KMS-11 (cell line): ENCODE results near the gene PNLDC1.

Experiments used
- H2AFZ ChIP-seq: fragments of 200-600 bp; sonication (generic); 2 replicates; pipeline ENCODE4 v1.6.1; 2016; ENCODE audit warnings: antibody characterized with exemption, mixed run types, low read depth
- H3K27ac ChIP-seq: fragments of 200-600 bp; sonication (generic); 2 replicates; pipeline ENCODE4 v1.6.1; 2016; ENCODE audit warnings: mild to moderate bottlenecking, mixed run types
- H3K27me3 ChIP-seq: fragments of 200-600 bp; sonication (generic); 2 replicates; pipeline ENCODE4 v1.6.1; 2017; ENCODE audit warnings: mild to moderate bottlenecking, low read depth, mixed run types, moderate library complexity; ENCODE audit not compliant: insufficient read depth
- H3K36me3 ChIP-seq: fragments of 200-600 bp; sonication (generic); 2 replicates; pipeline ENCODE4 v1.6.1; 2017; ENCODE audit warnings: mild to moderate bottlenecking, mixed run types; ENCODE audit not compliant: insufficient read depth
- H3K4me1 ChIP-seq: fragments of 200-600 bp; sonication (generic); 2 replicates; pipeline ENCODE4 v1.6.1; 2016; ENCODE audit warnings: mild to moderate bottlenecking, low read depth, mixed run types; ENCODE audit not compliant: poor library complexity, severe bottlenecking
- H3K4me2 ChIP-seq: fragments of 200-600 bp; sonication (generic); 2 replicates; pipeline ENCODE4 v1.7.0; 2016; ENCODE audit warnings: mild to moderate bottlenecking, mixed run types
- H3K4me3 ChIP-seq: fragments of 200-600 bp; sonication (generic); IDR thresholded peaks from 2 replicates; pipeline ENCODE4 v1.6.1; 2017; ENCODE audit warnings: low read depth, low read length, mixed read lengths; ENCODE audit not compliant: insufficient read depth
- H3K79me2 ChIP-seq: fragments of 200-600 bp; sonication (generic); 2 replicates; pipeline ENCODE4 v1.6.1; 2016; ENCODE audit warnings: low read depth, mixed run types; ENCODE audit not compliant: insufficient read depth
- H3K9ac ChIP-seq: fragments of 200-600 bp; sonication (generic); 2 replicates; pipeline ENCODE4 v1.6.1; 2016; ENCODE audit warnings: mild to moderate bottlenecking, mixed run types
- H4K20me1 ChIP-seq: fragments of 200-600 bp; sonication (generic); 2 replicates; pipeline ENCODE4 v1.6.1; 2016; ENCODE audit warnings: mild to moderate bottlenecking, mixed run types; ENCODE audit not compliant: insufficient read depth
- TF ChIP-seq, protein P1 (sequence below): fragments of 200-600 bp; sonication (generic); conservative IDR thresholded peaks from 2 replicates; pipeline ENCODE4 v1.6.1; 2017; ENCODE audit warnings: low read depth, mild to moderate bottlenecking, antibody characterized with exemption, low read length, moderate library complexity, mixed read lengths

The PNLDC1 gene

GRCh38 chr6:159830501-159831372 lies 30.7 kb downstream of the PNLDC1 start:
- Histone ChIP-seq H4K20me1 (no peaks in the 10 kb centered on the region), H3K9ac (no peak overlapping the region), H3K4me1 (no peaks in the 10 kb centered on the region), H3K79me2 (no peaks in the 10 kb centered on the region), H3K4me2 (no peak overlapping the region), H3K4me3 (no peak overlapping the region), H3K27me3 (no peaks in the 10 kb centered on the region), H2AFZ (no peak overlapping the region), H3K36me3 (no peaks in the 10 kb centered on the region), H3K27ac (no peak overlapping the region)
- TF ChIP-seq, protein P1, sequence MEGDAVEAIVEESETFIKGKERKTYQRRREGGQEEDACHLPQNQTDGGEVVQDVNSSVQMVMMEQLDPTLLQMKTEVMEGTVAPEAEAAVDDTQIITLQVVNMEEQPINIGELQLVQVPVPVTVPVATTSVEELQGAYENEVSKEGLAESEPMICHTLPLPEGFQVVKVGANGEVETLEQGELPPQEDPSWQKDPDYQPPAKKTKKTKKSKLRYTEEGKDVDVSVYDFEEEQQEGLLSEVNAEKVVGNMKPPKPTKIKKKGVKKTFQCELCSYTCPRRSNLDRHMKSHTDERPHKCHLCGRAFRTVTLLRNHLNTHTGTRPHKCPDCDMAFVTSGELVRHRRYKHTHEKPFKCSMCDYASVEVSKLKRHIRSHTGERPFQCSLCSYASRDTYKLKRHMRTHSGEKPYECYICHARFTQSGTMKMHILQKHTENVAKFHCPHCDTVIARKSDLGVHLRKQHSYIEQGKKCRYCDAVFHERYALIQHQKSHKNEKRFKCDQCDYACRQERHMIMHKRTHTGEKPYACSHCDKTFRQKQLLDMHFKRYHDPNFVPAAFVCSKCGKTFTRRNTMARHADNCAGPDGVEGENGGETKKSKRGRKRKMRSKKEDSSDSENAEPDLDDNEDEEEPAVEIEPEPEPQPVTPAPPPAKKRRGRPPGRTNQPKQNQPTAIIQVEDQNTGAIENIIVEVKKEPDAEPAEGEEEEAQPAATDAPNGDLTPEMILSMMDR: no peak

- no peak overlapping the region for H2AFZ ChIP-seq
- no peak overlapping the region for H3K27ac ChIP-seq
- H3K27me3 ChIP-seq: no peaks in the 10 kb centered on the region
- no peak overlapping the region for H3K4me2 ChIP-seq
- TF ChIP-seq, protein P1: no peak
- no peaks in the 10 kb centered on the region for H3K36me3 ChIP-seq
- no peak overlapping the region for H3K9ac ChIP-seq
- no peaks in the 10 kb centered on the region for H4K20me1 ChIP-seq
- H3K4me3 ChIP-seq: no peak overlapping the region
- no peaks in the 10 kb centered on the region for H3K4me1 ChIP-seq
- no peaks in the 10 kb centered on the region for H3K79me2 ChIP-seq
These were observed 31.2 kb downstream of the PNLDC1 start for GRCh38 chr6:159831373-159831679.

DNA sequence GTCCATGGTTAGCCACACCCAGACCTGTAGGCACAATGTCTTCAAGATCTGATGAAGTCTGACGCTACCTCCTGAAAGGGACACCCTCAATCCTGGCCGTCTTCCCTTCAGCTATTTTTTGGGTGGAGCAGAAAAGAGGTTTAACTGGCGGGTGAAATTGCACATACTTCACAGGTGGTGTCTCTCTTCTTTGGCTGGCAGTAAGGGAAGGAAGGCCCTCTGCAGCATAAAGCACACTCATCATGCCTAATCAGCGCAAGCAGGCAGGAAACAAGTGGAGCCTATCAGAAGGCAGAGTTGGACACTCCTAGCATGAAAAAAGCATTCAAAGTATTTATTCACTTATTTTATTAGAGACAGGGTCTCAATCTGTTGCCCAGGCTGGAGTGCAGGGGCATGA lies 32.9 kb downstream of the PNLDC1 start:
- no peaks in the 10 kb centered on the region for H3K36me3 ChIP-seq
- H3K9ac ChIP-seq: no peak overlapping the region
- no peaks in the 10 kb centered on the region for H3K79me2 ChIP-seq
- no peak overlapping the region for H3K4me2 ChIP-seq
- no peak overlapping the region for H2AFZ ChIP-seq
- TF ChIP-seq, protein P1: no peak
- H3K4me3 ChIP-seq: no peak overlapping the region
- no peaks in the 10 kb centered on the region for H4K20me1 ChIP-seq
- H3K27ac ChIP-seq: no peak overlapping the region
- no peaks in the 10 kb centered on the region for H3K4me1 ChIP-seq
- H3K27me3 ChIP-seq: no peaks in the 10 kb centered on the region

DNA sequence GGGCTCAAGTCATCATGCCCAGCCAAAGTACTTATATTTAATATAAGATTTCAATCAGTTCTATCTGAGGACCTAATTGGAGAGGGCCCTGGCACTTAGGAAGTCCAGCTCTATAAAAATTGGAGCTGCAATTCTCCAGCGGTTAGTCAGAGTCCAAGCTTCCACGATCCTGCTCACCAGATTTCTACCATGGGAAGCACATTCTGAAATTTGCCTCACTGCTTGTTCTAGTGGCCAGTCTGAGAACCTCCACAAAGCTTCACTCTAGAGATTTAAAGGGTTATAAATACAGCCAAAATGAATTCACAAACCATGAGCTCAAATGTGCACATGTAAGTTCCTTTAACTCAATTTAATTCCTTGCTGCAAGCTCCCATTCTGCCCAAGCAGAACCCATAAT lies 33.5 kb downstream of the PNLDC1 start:
- no peaks in the 10 kb centered on the region for H3K79me2 ChIP-seq
- no peaks in the 10 kb centered on the region for H4K20me1 ChIP-seq
- no peak overlapping the region for H3K27ac ChIP-seq
- no peak overlapping the region for H3K4me3 ChIP-seq
- no peaks in the 10 kb centered on the region for H3K4me1 ChIP-seq
- no peaks in the 10 kb centered on the region for H3K27me3 ChIP-seq
- TF ChIP-seq, protein P1: no peak
- no peak overlapping the region for H2AFZ ChIP-seq
- no peaks in the 10 kb centered on the region for H3K36me3 ChIP-seq
- no peak overlapping the region for H3K4me2 ChIP-seq
- no peak overlapping the region for H3K9ac ChIP-seq
